RWPE2 (cell line): Measurements from ENCODE around the gene GUCY2D.
A peak's percentile ranks its signal among the peaks of the same experiment; 100 is the strongest.

ENCODE experiments used
- ATAC-seq: fragments of 200-7000 bp; cut with Tn5 transposase; 3 replicates; pipeline ENCODE4 v1.9.1; 2021; ENCODE audit warnings: low read depth
- DNase-seq: peaks from one replicate; pipeline ENCODE4 v3.0.0-alpha.2; 2020; ENCODE audit warnings: low spot score
- H3K27ac ChIP-seq: fragments of 450-650 bp; 2 replicates; pipeline ENCODE4 v1.5.1; 2017; ENCODE audit warnings: mild to moderate bottlenecking; ENCODE audit not compliant: poor library complexity, severe bottlenecking
- H3K27me3 ChIP-seq: fragments of 250-450 bp; sonication (Bioruptor Pico); 2 replicates; pipeline ENCODE4 v1.5.1; 2021; ENCODE audit warnings: mild to moderate bottlenecking, moderate library complexity; ENCODE audit not compliant: insufficient read depth, poor library complexity, severe bottlenecking
- H3K36me3 ChIP-seq: fragments of 250-450 bp; sonication (Bioruptor Pico); 2 replicates; pipeline ENCODE4 v1.5.1; 2020; ENCODE audit warnings: low read depth, mild to moderate bottlenecking, moderate library complexity
- H3K4me1 ChIP-seq: fragments of 250-450 bp; sonication (Bioruptor Pico); 2 replicates; pipeline ENCODE4 v1.5.1; 2021; ENCODE audit warnings: mild to moderate bottlenecking, moderate library complexity; ENCODE audit not compliant: insufficient read depth, poor library complexity, severe bottlenecking
- H3K4me3 ChIP-seq: fragments of 250-450 bp; sonication (Bioruptor Pico); 2 replicates; pipeline ENCODE4 v1.5.1; 2021; ENCODE audit warnings: mild to moderate bottlenecking, moderate library complexity; ENCODE audit not compliant: severe bottlenecking
- H3K9me3 ChIP-seq: fragments of 250-450 bp; sonication (Bioruptor Pico); 2 replicates; pipeline ENCODE4 v1.5.1; 2021; ENCODE audit warnings: mild to moderate bottlenecking, moderate library complexity; ENCODE audit not compliant: severe bottlenecking
- TF ChIP-seq, protein P1 (sequence below): fragments of 450-650 bp; IDR thresholded peaks from one replicate; pipeline ENCODE4 v1.5.1; 2017; ENCODE audit warnings: mild to moderate bottlenecking, moderate library complexity; ENCODE audit not compliant: poor library complexity, severe bottlenecking

GUCY2D gene

DNA sequence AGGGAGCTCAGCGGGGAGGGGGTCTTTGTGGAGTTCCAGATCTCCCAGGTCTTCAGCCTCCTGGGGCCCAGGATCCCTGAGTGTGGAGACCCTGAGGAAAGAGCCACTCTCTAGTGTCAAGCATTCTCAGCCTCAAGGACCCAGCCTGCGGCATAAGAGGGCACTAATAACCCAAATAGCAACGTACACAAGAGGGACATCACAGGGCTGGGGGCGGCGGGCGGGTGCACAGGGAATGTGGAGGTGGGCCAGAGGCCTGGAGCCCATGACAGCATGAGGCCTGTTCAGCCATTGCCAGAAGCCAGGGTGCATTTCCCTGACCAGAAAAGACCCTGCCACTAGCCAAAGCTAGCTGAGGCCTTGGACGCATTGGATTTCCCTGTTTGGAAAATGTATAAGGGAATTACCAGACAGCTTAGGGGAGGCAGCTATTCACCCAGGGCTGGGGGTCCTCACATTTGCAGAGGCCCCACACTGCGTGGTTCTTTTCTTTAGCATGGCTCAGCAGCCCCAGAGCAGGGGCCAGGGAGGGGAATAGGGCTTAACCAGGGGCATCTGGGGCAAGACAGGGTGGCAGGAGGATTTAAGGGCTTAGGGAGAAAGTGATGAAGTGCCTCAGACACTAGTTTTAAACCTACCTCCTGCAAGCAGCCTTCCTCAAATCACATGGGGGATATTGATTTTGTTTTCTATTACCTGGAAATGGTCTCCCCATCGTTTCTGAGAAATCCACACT, 22.9 kb downstream of the GUCY2D start:
- H3K4me3 ChIP-seq = no peak overlapping the region
- H3K36me3 ChIP-seq = no peaks in the 10 kb centered on the region
- H3K9me3 ChIP-seq = no peaks in the 10 kb centered on the region
- no peaks in the 10 kb centered on the region for H3K27me3 ChIP-seq
- H3K27ac ChIP-seq = no peak overlapping the region
- no peaks in the 10 kb centered on the region for H3K4me1 ChIP-seq
- DNase-seq (peak; percentile 26), ATAC-seq (no peak)
- TF ChIP-seq, protein P1, sequence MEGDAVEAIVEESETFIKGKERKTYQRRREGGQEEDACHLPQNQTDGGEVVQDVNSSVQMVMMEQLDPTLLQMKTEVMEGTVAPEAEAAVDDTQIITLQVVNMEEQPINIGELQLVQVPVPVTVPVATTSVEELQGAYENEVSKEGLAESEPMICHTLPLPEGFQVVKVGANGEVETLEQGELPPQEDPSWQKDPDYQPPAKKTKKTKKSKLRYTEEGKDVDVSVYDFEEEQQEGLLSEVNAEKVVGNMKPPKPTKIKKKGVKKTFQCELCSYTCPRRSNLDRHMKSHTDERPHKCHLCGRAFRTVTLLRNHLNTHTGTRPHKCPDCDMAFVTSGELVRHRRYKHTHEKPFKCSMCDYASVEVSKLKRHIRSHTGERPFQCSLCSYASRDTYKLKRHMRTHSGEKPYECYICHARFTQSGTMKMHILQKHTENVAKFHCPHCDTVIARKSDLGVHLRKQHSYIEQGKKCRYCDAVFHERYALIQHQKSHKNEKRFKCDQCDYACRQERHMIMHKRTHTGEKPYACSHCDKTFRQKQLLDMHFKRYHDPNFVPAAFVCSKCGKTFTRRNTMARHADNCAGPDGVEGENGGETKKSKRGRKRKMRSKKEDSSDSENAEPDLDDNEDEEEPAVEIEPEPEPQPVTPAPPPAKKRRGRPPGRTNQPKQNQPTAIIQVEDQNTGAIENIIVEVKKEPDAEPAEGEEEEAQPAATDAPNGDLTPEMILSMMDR = no peak

DNA sequence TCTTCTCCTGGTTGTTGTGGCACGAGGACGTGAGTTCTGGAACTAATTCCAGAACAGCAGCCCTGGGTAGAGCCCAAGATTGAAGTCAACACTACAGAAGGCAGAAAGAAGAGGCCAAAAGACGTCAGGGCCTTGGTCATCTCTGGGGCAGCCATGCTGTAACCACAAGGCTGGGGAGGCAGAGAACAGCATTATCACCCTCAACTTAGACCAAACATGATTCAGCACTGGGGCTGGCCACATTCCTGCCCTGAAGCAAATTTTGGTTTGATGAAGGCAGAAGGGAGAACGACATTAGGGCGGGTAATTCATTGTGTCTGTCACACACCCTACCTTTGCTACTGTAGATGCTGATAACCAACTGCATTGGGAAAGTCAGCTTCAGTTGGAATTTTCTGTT, 26.7 kb downstream of the GUCY2D start:
- no peaks in the 10 kb centered on the region for H3K9me3 ChIP-seq
- H3K27ac ChIP-seq = no peak overlapping the region
- TF ChIP-seq, protein P1 = no peak
- no peaks in the 10 kb centered on the region for H3K4me1 ChIP-seq
- peak; percentile 74 for ATAC-seq
- no peaks in the 10 kb centered on the region for H3K36me3 ChIP-seq
- no peaks in the 10 kb centered on the region for H3K27me3 ChIP-seq
- DNase-seq = peak; percentile 21
- no peak overlapping the region for H3K4me3 ChIP-seq

DNA sequence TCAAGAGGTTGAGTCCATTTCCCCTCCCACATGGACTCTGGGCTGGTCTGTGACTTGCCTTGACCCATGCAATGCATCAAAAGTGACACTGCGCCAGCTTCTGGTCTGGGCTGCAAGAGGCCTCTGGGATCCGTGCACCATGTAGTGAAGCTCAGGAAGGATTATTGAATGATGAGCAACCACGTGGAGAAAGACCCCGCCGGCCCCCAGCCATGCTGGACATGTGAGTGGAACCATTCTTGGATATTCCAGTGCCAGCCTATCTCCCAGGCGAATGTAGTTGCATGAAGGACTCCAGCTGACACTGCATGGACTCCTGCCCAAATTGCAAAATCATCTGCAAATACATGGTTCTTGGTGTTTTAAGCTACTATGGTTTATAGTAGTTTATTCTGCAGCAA, 28.8 kb downstream of the GUCY2D start:
- no peak for DNase-seq
- no peaks in the 10 kb centered on the region for H3K27me3 ChIP-seq
- no peak overlapping the region for H3K4me3 ChIP-seq

GRCh38 chr17:8031950-8032349, 29.5 kb downstream of the GUCY2D start:
- TF ChIP-seq, protein P1 = no peak
- no peaks in the 10 kb centered on the region for H3K36me3 ChIP-seq
- ATAC-seq (no peak), DNase-seq (no peak)
- H3K27ac ChIP-seq = no peak overlapping the region
- H3K4me3 ChIP-seq = no peak overlapping the region
- no peaks in the 10 kb centered on the region for H3K9me3 ChIP-seq
- H3K4me1 ChIP-seq = no peaks in the 10 kb centered on the region
- no peaks in the 10 kb centered on the region for H3K27me3 ChIP-seq

More for the DNA sequence above, 28.8 kb downstream of the GUCY2D start:
- no peak for ATAC-seq
- Histone ChIP-seq H3K9me3 (no peaks in the 10 kb centered on the region), H3K36me3 (no peaks in the 10 kb centered on the region), H3K27ac (no peak overlapping the region), H3K4me1 (no peaks in the 10 kb centered on the region)
- TF ChIP-seq, protein P1 = no peak

GRCh38 chr17:8032442-8032841, 30.0 kb downstream of the GUCY2D start:
- H3K4me3 ChIP-seq = no peak overlapping the region
- no peaks in the 10 kb centered on the region for H3K9me3 ChIP-seq
- ATAC-seq (no peak), DNase-seq (no peak)
- H3K36me3 ChIP-seq = no peaks in the 10 kb centered on the region
- no peaks in the 10 kb centered on the region for H3K27me3 ChIP-seq
- H3K4me1 ChIP-seq = no peaks in the 10 kb centered on the region
- H3K27ac ChIP-seq = no peak overlapping the region
- TF ChIP-seq, protein P1 = no peak
